Right atrium auricular region (tissue), 2 donors: ENCODE measurements around the gene ELMO1. TPM values are rescaled to one million over a fixed set of nuclear protein-coding genes. Genes with fewer than 3 reads are reported as not detected.

Experiments used
- DNase-seq: peaks from one replicate; pipeline ENCODE4 v3.0.0-alpha.2; 2019; ENCODE audit warnings: low spot score
- H3K27ac ChIP-seq, 2 donors: fragments of 200-600 bp; sonication (generic); 1 replicate in 1 of 2; 2 replicates in 1 of 2; pipeline ENCODE4 v1.5.1; 2016 to 2019
- H3K27me3 ChIP-seq, 2 donors: fragments of 200-600 bp; sonication (generic); one replicate each; pipeline versions ENCODE4 v1.5.1 to v1.6.0; 2017 to 2019
- H3K36me3 ChIP-seq: fragments of 200-600 bp; sonication (generic); one replicate; pipeline ENCODE4 v1.5.1; 2016
- H3K4me1 ChIP-seq, 2 donors: fragments of 200-600 bp; sonication (generic); one replicate each; pipeline versions ENCODE4 v1.5.1 to v1.6.0; 2017 to 2019
- H3K4me3 ChIP-seq, 2 donors: fragments of 200-600 bp; sonication (generic); 1 replicate in 1 of 2; 2 replicates in 1 of 2; pipeline ENCODE4 v1.5.1; 2017 to 2019; ENCODE audit warnings: mild to moderate bottlenecking in 1 of 2, moderate library complexity in 1 of 2
- H3K9me3 ChIP-seq, 2 donors: fragments of 200-600 bp; sonication (generic); one replicate each; pipeline ENCODE4 v1.5.1; 2019
- total RNA-seq, 2 donors: library from RNA; depleted of rRNA; stranded (reverse); fragments of >200 nt; gene quantifications; one replicate each; pipeline ENCODE4 v1.1.0, GENCODE V29; 2016
- TF ChIP-seq, protein P1 (sequence below), 2 donors: fragments of 200-600 bp; sonication (generic); IDR thresholded peaks; one replicate each; pipeline ENCODE4 v1.5.1; 2019; ENCODE audit warnings: antibody characterized with exemption in 2 of 2

The ELMO1 gene
- total RNA-seq, 2 donors from 2014 or later: 24.4 to 45.1 TPM

GRCh38 chr7:36966636-36967035 lies 482.0 kb downstream of the ELMO1 start:
- no peak overlapping the region for H3K4me3 ChIP-seq
- no peak overlapping the region for H3K27ac ChIP-seq
- no peak for DNase-seq
- no peaks in the 10 kb centered on the region for H3K27me3 ChIP-seq
- H3K9me3 ChIP-seq: no peaks in the 10 kb centered on the region
- H3K4me1 ChIP-seq: peaks cover 0 to 12% of the 10 kb centered on the region in 2 donors
- TF ChIP-seq, protein P1, sequence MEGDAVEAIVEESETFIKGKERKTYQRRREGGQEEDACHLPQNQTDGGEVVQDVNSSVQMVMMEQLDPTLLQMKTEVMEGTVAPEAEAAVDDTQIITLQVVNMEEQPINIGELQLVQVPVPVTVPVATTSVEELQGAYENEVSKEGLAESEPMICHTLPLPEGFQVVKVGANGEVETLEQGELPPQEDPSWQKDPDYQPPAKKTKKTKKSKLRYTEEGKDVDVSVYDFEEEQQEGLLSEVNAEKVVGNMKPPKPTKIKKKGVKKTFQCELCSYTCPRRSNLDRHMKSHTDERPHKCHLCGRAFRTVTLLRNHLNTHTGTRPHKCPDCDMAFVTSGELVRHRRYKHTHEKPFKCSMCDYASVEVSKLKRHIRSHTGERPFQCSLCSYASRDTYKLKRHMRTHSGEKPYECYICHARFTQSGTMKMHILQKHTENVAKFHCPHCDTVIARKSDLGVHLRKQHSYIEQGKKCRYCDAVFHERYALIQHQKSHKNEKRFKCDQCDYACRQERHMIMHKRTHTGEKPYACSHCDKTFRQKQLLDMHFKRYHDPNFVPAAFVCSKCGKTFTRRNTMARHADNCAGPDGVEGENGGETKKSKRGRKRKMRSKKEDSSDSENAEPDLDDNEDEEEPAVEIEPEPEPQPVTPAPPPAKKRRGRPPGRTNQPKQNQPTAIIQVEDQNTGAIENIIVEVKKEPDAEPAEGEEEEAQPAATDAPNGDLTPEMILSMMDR (IDR thresholded peaks at IDR 0.05): no peak
- H3K36me3 ChIP-seq: no peaks in the 10 kb centered on the region

DNA sequence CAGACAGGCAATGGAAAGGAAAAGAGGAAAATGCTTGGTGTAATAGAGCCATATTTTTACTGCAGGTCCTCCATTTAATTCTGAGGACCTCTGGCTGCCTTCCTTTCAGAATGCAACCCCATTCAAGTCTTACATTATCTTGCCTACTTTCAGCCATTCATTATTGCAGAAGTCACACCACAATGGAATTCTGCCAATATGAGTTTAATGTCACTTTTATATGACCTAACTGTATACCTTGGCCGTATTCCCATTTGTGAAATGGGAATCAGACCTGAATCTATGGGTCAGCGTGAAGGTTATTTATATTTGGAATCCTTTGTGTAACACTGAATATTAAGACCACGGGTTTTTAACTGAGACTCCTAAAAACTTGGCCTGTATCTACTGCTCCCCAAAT lies 482.6 kb downstream of the ELMO1 start:
- Histone ChIP-seq H3K9me3 (no peaks in the 10 kb centered on the region), H3K36me3 (no peaks in the 10 kb centered on the region), H3K27ac (no peak overlapping the region), H3K4me3 (no peak overlapping the region), H3K27me3 (no peaks in the 10 kb centered on the region), H3K4me1 (peaks cover 0 to 12% of the 10 kb centered on the region in 2 donors)
- no peak for DNase-seq
- TF ChIP-seq, protein P1 (IDR thresholded peaks at IDR 0.05): no peak

DNA sequence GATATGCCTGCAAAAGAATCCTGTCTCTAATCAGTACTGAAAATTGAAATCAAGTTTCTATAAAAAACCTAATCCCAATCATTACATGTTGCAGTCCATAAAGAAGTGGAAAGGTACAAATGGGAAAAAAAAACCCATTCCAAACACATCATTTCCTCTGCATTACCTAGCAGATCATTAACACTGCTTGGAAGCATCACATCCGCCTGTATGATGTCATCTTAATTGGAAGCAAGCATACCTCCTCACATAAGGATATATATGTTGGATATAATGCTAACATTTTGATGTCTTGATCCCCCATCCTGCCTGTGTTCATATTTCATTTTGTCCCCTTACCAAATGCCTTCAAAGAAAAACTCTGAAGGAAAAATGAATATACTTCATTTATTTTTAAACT lies 483.0 kb downstream of the ELMO1 start:
- H3K27ac ChIP-seq: no peak overlapping the region
- H3K4me3 ChIP-seq: no peak overlapping the region
- peaks cover 0 to 12% of the 10 kb centered on the region in 2 donors for H3K4me1 ChIP-seq
- H3K9me3 ChIP-seq: no peaks in the 10 kb centered on the region
- no peaks in the 10 kb centered on the region for H3K36me3 ChIP-seq
- TF ChIP-seq, protein P1 (IDR thresholded peaks at IDR 0.05): no peak
- DNase-seq: no peak
- no peaks in the 10 kb centered on the region for H3K27me3 ChIP-seq

DNA sequence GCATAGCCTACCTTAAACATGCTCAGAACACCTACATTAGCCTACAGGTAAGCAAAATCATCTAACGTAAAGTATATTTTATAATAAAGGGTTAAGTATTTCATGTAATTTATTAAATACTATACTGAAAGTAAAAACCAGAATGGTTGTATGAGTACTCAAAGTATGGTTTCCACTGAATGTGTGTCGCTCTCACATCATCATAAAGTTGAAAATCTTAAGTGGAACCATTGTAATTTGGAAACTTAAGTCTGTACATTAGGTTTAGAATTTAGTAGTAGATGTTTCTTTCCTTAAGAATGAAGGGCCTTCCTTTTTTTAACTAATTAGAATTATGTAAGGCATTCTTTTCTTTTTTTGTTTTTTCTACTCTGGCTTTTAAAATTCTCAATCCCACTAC lies 484.4 kb downstream of the ELMO1 start:
- H3K36me3 ChIP-seq: no peaks in the 10 kb centered on the region
- TF ChIP-seq, protein P1 (IDR thresholded peaks at IDR 0.05): no peak
- H3K4me1 ChIP-seq: peaks cover 0 to 12% of the 10 kb centered on the region in 2 donors
- no peak for DNase-seq
- no peaks in the 10 kb centered on the region for H3K9me3 ChIP-seq
- H3K27ac ChIP-seq: no peak overlapping the region
- H3K4me3 ChIP-seq: no peak overlapping the region
- H3K27me3 ChIP-seq: no peaks in the 10 kb centered on the region

- Histone ChIP-seq H3K36me3 (no peaks in the 10 kb centered on the region), H3K9me3 (no peaks in the 10 kb centered on the region), H3K27ac (no peak overlapping the region), H3K4me3 (no peak overlapping the region), H3K4me1 (peaks cover 0 to 10% of the 10 kb centered on the region in 2 donors), H3K27me3 (no peaks in the 10 kb centered on the region)
- TF ChIP-seq, protein P1 (IDR thresholded peaks at IDR 0.05): no peak
- DNase-seq: no peak
Observed at GRCh38 chr7:36962367-36962766, 486.3 kb downstream of the ELMO1 start.

DNA sequence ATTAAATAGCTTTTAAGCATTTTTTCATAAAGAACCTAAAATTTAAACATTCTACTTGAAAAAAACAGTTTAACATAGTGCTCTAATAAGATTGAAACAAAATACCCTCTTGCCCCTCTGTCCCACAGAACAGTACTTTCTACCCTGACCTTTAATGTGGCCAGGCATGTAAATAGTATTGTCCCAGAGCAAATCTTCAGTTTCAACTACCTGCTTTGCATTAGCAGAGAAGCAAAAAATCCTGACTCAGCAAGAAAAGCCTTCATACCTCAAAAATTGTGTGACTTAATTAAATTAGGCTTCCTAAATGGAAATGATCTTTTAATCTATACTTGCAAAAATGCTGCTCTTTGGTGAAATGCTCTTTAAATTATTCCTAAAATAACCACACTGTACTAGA lies 487.0 kb downstream of the ELMO1 start:
- TF ChIP-seq, protein P1 (IDR thresholded peaks at IDR 0.05): no peak
- no peaks in the 10 kb centered on the region for H3K27me3 ChIP-seq
- DNase-seq: no peak
- peaks cover 0 to 3% of the 10 kb centered on the region in 2 donors for H3K4me1 ChIP-seq
- no peaks in the 10 kb centered on the region for H3K36me3 ChIP-seq
- no peaks in the 10 kb centered on the region for H3K9me3 ChIP-seq
- H3K27ac ChIP-seq: no peak overlapping the region
- H3K4me3 ChIP-seq: no peak overlapping the region
